ENCODE measurements around the gene GMEB1.
"Not testable (repeated sequence)": the region's sequence is repeated elsewhere in the genome, so short reads cannot be mapped to it uniquely, and the experiment has no call there.

GMEB1 gene

GRCh38 chr1:28737307-28738132 lies 68.9 kb downstream of the GMEB1 start:
- no peak for DNase-seq
- intact Hi-C loops (cut with DNase I) = no loop called here

- no peak for DNase-seq
- intact Hi-C loops (cut with DNase I) = no loop called here
Observed at GRCh38 chr1:28740118-28740517, 71.5 kb downstream of the GMEB1 start.

GRCh38 chr1:28744184-28744583 lies 75.6 kb downstream of the GMEB1 start:
- intact Hi-C loops (cut with DNase I) = no loop called here
- DNase-seq = no peak

GRCh38 chr1:28745653-28746173 lies 77.1 kb downstream of the GMEB1 start:
- intact Hi-C loops (cut with DNase I) = no loop called here
- DNase-seq = no peak

GRCh38 chr1:28750330-28750729 lies 81.7 kb downstream of the GMEB1 start:
- intact Hi-C loops (cut with DNase I) = no loop called here
- no peak for DNase-seq

GRCh38 chr1:28750771-28751294 lies 82.2 kb downstream of the GMEB1 start:
- intact Hi-C loops (cut with DNase I); DNase-seq: not testable (repeated sequence)

- intact Hi-C loops (cut with DNase I) = no loop called here
Observed at GRCh38 chr1:28751315-28752060, 82.9 kb downstream of the GMEB1 start.

GRCh38 chr1:28755701-28756100 lies 87.1 kb downstream of the GMEB1 start:
- no peak for DNase-seq
- intact Hi-C loops (cut with DNase I) = no loop called here

More at GRCh38 chr1:28751315-28752060, 82.9 kb downstream of the GMEB1 start:
- DNase-seq = no peak

- intact Hi-C loops (cut with DNase I) = no loop called here
- DNase-seq = no peak
Observed at GRCh38 chr1:28756846-28757245, 88.3 kb downstream of the GMEB1 start.

- intact Hi-C loops (cut with DNase I) = no loop called here
- no peak for DNase-seq
Observed at GRCh38 chr1:28758420-28758819, 89.8 kb downstream of the GMEB1 start.

GRCh38 chr1:28759257-28759656 lies 90.7 kb downstream of the GMEB1 start:
- intact Hi-C loops (cut with DNase I) = no loop called here
- DNase-seq = no peak

- intact Hi-C loops (cut with DNase I) = no loop called here
- DNase-seq = no peak
Observed at GRCh38 chr1:28761189-28761588, 92.6 kb downstream of the GMEB1 start.

- intact Hi-C loops (cut with DNase I) = no loop called here
- DNase-seq = peak in 1 of 10 donors; percentile 8
Observed at GRCh38 chr1:28766532-28767183, 98.1 kb downstream of the GMEB1 start.
